Esophagus (tissue), 2 donors: ENCODE data around the gene WWC1. TPM values are rescaled to one million over a fixed set of nuclear protein-coding genes. Genes with fewer than 3 reads are reported as not detected.

Experiments used
- H3K27ac ChIP-seq, 2 donors: one replicate each; pipeline ENCODE4 v1.5.1; 2013; ENCODE audit warnings: low read depth in 2 of 2, mild to moderate bottlenecking in 2 of 2, inconsistent platforms in 1 of 2, low read length in 1 of 2, moderate library complexity in 1 of 2
- H3K27me3 ChIP-seq, 2 donors: one replicate each; pipeline ENCODE4 v1.6.1; 2013; ENCODE audit warnings: low read length in 2 of 2, control low read depth in 1 of 2, mild to moderate bottlenecking in 1 of 2; ENCODE audit not compliant: insufficient read depth in 2 of 2, control insufficient read depth in 1 of 2
- H3K36me3 ChIP-seq, 2 donors: one replicate each; pipeline ENCODE4 v1.6.1; 2013; ENCODE audit warnings: low read length in 1 of 2; ENCODE audit not compliant: control insufficient read depth in 2 of 2, insufficient read depth in 2 of 2
- H3K4me1 ChIP-seq, 2 donors: one replicate each; pipeline ENCODE4 v1.6.1; 2013; ENCODE audit warnings: low read length in 1 of 2; ENCODE audit not compliant: control insufficient read depth in 2 of 2, insufficient read depth in 2 of 2
- H3K4me3 ChIP-seq, 2 donors: one replicate each; pipeline ENCODE4 v1.5.1; 2013; ENCODE audit warnings: low read length in 2 of 2, mild to moderate bottlenecking in 2 of 2, low read depth in 1 of 2, moderate library complexity in 1 of 2
- H3K9me3 ChIP-seq, 2 donors: one replicate each; pipeline ENCODE4 v1.6.1; 2013; ENCODE audit warnings: mild to moderate bottlenecking in 2 of 2, low read depth in 1 of 2, low read length in 1 of 2, moderate library complexity in 1 of 2; ENCODE audit not compliant: control insufficient read depth in 2 of 2, insufficient read depth in 1 of 2
- WGBS, 2 donors: extraction: QIAGEN DNeasy Blood & Tissue Kit; methylation state at CpG; one replicate each; pipeline ENCODE4 v1.1.7; 2013; 5-methylcytosine and 5-hydroxymethylcytosine counted together
- polyA plus RNA-seq, 2 donors: library from polyadenylated mRNA; stranded (reverse); fragments of 200-250 nt; gene quantifications; one replicate each; pipeline ENCODE4 v1.2.3, GENCODE V29; 2013
- donor health status: healthy with polysubstance abuse.
- donor health status: Bipolar disorder and iron deficiency.

WWC1 gene
- polyA plus RNA-seq, 2 donors, result 21.7 to 55.2 TPM

DNA sequence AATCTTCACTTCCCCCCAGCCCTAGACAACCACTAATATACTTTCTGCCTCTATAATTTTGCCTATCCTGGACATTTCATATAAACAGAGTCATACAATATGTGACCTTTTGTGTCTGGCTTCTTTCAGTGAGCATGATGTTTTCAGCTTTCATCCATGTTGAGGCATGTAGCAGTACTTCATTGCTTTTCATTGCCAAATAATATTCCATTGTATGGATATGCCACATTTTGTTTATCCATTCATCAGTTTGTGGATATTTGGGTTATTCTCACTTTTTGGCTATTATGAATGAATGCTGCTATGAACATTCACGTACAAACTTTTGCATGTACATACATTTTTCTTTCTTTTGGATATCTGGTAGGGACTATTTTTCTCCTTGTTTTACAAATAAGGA, 49.0 kb downstream of the WWC1 start:
- no peaks in the 10 kb centered on the region for H3K9me3 ChIP-seq
- 97% methylated on average over 1 of the region's 1 CpG for WGBS, 2 donors
- H3K36me3 ChIP-seq, result no peaks in the 10 kb centered on the region
- no peaks in the 10 kb centered on the region for H3K4me1 ChIP-seq
- no peak overlapping the region for H3K27ac ChIP-seq
- H3K27me3 ChIP-seq, result no peaks in the 10 kb centered on the region
- H3K4me3 ChIP-seq, result no peak overlapping the region

DNA sequence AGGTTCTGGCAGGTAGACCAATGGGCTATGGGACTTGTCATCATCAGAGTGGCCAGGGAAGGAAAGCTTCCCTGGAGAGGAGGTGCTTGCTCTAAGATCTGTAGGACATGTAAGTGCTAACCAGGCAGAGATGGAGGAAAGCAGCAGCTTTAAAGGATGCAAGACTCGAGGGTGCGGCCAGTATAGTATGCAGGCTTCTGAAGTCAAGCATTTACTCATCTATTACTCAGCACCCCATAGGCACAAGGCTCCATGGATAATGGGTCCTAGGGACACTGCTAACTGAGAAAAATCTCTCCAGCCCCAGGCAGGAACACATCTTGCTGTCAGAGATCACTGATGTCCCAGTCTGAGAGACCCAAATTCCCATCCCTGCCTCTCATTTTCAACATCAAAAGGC, 49.7 kb downstream of the WWC1 start:
- 78 to 86% methylated on average over 2 of the region's 2 CpGs for WGBS, 2 donors
- no peaks in the 10 kb centered on the region for H3K9me3 ChIP-seq
- H3K36me3 ChIP-seq, result no peaks in the 10 kb centered on the region
- no peak overlapping the region for H3K27ac ChIP-seq
- no peaks in the 10 kb centered on the region for H3K27me3 ChIP-seq
- no peaks in the 10 kb centered on the region for H3K4me1 ChIP-seq
- no peak overlapping the region for H3K4me3 ChIP-seq

GRCh38 chr5:168342151-168342825, 50.8 kb downstream of the WWC1 start:
- Histone ChIP-seq H3K27me3 (no peaks in the 10 kb centered on the region), H3K4me1 (peaks cover 2 to 5% of the 10 kb centered on the region in 2 donors), H3K36me3 (no peaks in the 10 kb centered on the region), H3K27ac (no peak overlapping the region), H3K9me3 (no peaks in the 10 kb centered on the region), H3K4me3 (no peak overlapping the region)
- WGBS, 2 donors, result 88 to 94% methylated on average over 6 of the region's 6 CpGs

DNA sequence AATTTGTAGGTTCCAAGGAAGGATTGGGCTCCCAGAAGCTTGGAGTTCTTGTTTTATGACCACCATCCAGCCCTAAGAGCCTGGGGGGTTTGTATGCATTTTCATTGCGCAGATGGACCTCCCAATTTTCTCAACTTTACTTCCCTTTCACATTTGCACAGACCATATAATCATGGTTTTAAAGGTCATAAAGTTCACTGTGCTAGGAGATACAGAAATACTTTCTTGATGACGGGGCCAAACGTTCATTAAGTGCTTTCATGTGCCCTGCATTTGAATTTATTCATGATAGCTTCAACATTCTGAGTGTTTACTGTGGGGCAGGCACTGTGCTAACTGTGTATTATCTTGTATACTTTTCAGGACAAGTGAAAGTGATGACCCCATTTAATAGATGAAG, 51.5 kb downstream of the WWC1 start:
- H3K27ac ChIP-seq, result no peak overlapping the region
- peaks cover 2 to 8% of the 10 kb centered on the region in 2 donors for H3K4me1 ChIP-seq
- H3K4me3 ChIP-seq, result no peak overlapping the region
- H3K36me3 ChIP-seq, result no peaks in the 10 kb centered on the region
- no peaks in the 10 kb centered on the region for H3K27me3 ChIP-seq
- H3K9me3 ChIP-seq, result no peaks in the 10 kb centered on the region
- WGBS, 2 donors, result 73 to 84% methylated on average over 3 of the region's 3 CpGs

DNA sequence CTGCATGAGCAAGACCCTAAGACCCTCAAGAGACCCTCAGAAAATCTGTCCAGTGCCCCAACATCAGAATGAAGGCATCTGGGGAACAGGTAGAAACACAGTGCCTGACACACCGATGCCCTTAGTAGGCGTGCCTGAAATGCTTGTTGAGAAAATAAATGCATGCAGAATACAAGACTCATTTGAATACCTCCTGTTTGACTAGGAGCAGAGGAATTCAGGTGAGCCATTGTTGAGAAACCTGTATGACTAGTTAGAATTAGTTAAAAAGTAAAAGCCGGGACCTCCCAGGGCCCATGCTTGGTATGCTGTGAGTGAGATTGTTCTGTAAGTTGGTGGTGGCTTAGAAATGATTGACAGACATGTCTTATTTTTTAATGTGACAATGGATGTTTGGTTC, 55.0 kb downstream of the WWC1 start:
- Histone ChIP-seq H3K4me1 (peaks cover 2 to 15% of the 10 kb centered on the region in 2 donors), H3K4me3 (no peak overlapping the region), H3K27ac (peak overlapping the region; percentile 74 to 90), H3K27me3 (no peaks in the 10 kb centered on the region), H3K9me3 (no peaks in the 10 kb centered on the region), H3K36me3 (no peaks in the 10 kb centered on the region)
- 41 to 51% methylated on average over 3 of the region's 3 CpGs for WGBS, 2 donors

DNA sequence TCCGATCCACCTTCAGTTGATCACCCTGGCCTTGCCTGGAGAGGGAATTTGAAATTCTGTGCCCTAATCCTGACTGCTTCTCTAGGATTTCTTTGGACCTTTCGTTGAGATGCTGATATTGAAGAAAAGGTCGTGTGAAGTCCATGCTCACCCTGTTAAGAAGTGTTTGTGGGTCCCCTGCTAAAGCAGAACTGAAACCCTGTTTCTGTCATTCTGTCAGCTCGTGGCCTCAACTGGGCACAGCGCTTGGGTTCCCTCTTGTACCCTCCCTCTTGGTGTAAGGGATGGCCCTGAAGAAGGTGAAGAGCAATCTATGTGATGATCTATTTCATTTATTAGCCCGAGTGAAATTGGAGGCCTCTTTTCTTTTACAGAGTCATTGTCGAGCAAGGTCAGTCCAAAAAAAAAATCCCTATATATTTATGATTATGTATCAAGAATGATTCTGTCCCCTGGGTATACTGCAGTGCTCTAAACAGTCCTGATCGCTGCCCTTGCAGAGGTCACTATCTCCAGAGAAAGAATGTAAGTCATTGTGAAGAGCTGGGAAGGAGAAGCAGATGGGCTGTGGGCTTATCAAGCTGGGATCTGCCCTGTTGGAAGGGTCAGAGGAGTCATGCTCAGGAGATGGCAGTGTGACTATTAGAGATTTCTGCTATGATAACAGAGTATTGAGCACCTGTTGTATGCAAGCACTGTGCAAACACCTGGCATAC, 56.1 kb downstream of the WWC1 start:
- Histone ChIP-seq H3K36me3 (no peaks in the 10 kb centered on the region), H3K4me3 (no peak overlapping the region), H3K9me3 (no peaks in the 10 kb centered on the region), H3K4me1 (peaks cover 2 to 19% of the 10 kb centered on the region in 2 donors), H3K27me3 (no peaks in the 10 kb centered on the region), H3K27ac (peak overlapping the region in 1 of 2 donors; percentile 77)
- 82 to 84% methylated on average over 8 of the region's 8 CpGs for WGBS, 2 donors

GRCh38 chr5:168348084-168348414, 56.6 kb downstream of the WWC1 start:
- 48 to 57% methylated on average over 5 of the region's 5 CpGs for WGBS, 2 donors
- Histone ChIP-seq H3K27ac (peak overlapping the region; percentile 63 to 77), H3K9me3 (no peaks in the 10 kb centered on the region), H3K27me3 (no peaks in the 10 kb centered on the region), H3K4me3 (no peak overlapping the region), H3K36me3 (no peaks in the 10 kb centered on the region), H3K4me1 (peaks cover 4 to 21% of the 10 kb centered on the region in 2 donors)

GRCh38 chr5:168350315-168350714, 58.9 kb downstream of the WWC1 start:
- WGBS, 2 donors, result 81 to 82% methylated on average over 4 of the region's 4 CpGs
- no peaks in the 10 kb centered on the region for H3K9me3 ChIP-seq
- no peak overlapping the region for H3K27ac ChIP-seq
- H3K36me3 ChIP-seq, result no peaks in the 10 kb centered on the region
- no peaks in the 10 kb centered on the region for H3K27me3 ChIP-seq
- peaks cover 4 to 27% of the 10 kb centered on the region in 2 donors for H3K4me1 ChIP-seq
- no peak overlapping the region for H3K4me3 ChIP-seq

DNA sequence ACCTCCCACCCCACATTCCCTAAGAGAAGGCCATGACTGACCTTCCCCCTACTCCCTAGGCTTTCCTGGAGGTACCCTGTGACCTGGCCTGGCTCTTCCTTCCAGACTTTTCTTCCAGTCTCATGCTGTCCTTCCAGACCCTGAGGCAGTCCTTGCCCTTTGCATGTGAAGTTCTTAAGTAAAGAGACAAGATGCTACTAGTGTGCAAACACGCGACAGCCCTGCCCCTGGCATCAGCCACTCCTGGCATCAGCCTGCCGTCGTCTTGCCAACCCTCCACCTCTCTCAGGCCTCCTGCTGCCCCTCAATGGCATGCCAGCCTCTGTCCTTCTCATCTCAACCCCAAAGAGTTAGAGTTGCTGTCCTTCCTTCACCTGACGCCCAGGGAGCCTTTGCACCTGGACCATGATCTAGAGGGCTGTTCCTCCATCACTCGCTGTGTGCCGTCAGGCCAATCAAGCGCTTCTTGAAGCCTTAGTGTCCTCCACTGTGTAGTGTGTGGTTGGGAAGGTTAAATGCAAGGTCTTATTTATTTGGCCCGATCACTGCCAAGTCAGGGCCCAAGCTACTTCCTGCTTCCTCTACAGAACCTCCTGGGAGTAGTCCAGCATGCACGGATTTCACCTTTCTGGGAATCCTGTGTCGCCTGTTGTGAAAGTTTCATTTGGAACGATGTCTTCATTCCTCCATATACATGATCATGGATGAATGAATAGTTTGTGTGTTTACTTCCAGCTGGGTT, 61.9 kb downstream of the WWC1 start:
- Histone ChIP-seq H3K27me3 (no peaks in the 10 kb centered on the region), H3K27ac (peak overlapping the region in 1 of 2 donors; percentile 79), H3K9me3 (no peaks in the 10 kb centered on the region), H3K4me1 (peaks cover 4 to 15% of the 10 kb centered on the region in 2 donors), H3K36me3 (no peaks in the 10 kb centered on the region), H3K4me3 (no peak overlapping the region)
- 60 to 63% methylated on average over 12 of the region's 12 CpGs for WGBS, 2 donors
